Mesenchymal stem cell (in vitro differentiated cells and primary cell): ENCODE data around the gene HSD17B7.
A peak's percentile ranks its signal among the peaks of the same experiment; 100 is the strongest.

Experiments
- DNase-seq: peaks from one replicate; pipeline ENCODE4 v3.0.0-alpha.2; 2013
- H2AFZ ChIP-seq: one replicate; pipeline ENCODE4 v1.6.1; 2013; ENCODE audit warnings: low read depth, mild to moderate bottlenecking, control low read depth, inconsistent platforms, low read length, moderate library complexity
- H2AK5ac ChIP-seq: 2 replicates; pipeline ENCODE4 v1.6.1; 2013; ENCODE audit warnings: low read length, moderate library complexity, mild to moderate bottlenecking, inconsistent platforms; ENCODE audit not compliant: severe bottlenecking
- H2BK120ac ChIP-seq: one replicate; pipeline ENCODE4 v1.6.1; 2013; ENCODE audit warnings: low read depth, mild to moderate bottlenecking, inconsistent platforms, low read length, moderate library complexity
- H2BK12ac ChIP-seq, 2 experiments: one replicate each; pipeline ENCODE4 v1.6.1; 2013; ENCODE audit warnings: inconsistent platforms in 2 of 2, low read length in 2 of 2, mild to moderate bottlenecking in 2 of 2, moderate library complexity in 2 of 2, control low read depth in 1 of 2
- H2BK15ac ChIP-seq: one replicate; pipeline ENCODE4 v1.6.1; 2013; ENCODE audit warnings: mild to moderate bottlenecking, low read depth, inconsistent platforms; ENCODE audit not compliant: poor library complexity, severe bottlenecking
- H2BK5ac ChIP-seq: 2 replicates; pipeline ENCODE4 v1.6.1; 2013; ENCODE audit warnings: low read depth, mild to moderate bottlenecking, low read length, control low read depth, inconsistent platforms; ENCODE audit not compliant: poor library complexity, severe bottlenecking
- H3K14ac ChIP-seq, 2 experiments: one replicate each; pipeline ENCODE4 v1.6.1; 2013; ENCODE audit warnings: inconsistent platforms in 2 of 2, low read length in 2 of 2, control low read depth in 1 of 2, mild to moderate bottlenecking in 1 of 2, moderate library complexity in 1 of 2
- H3K18ac ChIP-seq, 2 experiments: one replicate each; pipeline ENCODE4 v1.6.1; 2013; ENCODE audit warnings: inconsistent platforms in 2 of 2, low read length in 2 of 2, control low read depth in 1 of 2, low read depth in 1 of 2, mild to moderate bottlenecking in 1 of 2
- H3K23ac ChIP-seq, 2 experiments: one replicate each; pipeline ENCODE4 v1.6.1; 2013; ENCODE audit warnings: inconsistent platforms in 2 of 2, low read length in 2 of 2, mild to moderate bottlenecking in 2 of 2, moderate library complexity in 2 of 2, control low read depth in 1 of 2
- H3K27ac ChIP-seq: 2 replicates; pipeline ENCODE4 v1.5.1; 2013; ENCODE audit warnings: mild to moderate bottlenecking, moderate library complexity, low read length, control low read depth, inconsistent platforms; ENCODE audit not compliant: poor library complexity, severe bottlenecking
- H3K27me3 ChIP-seq, 2 experiments: 2 replicates each; pipeline versions ENCODE4 v1.6.1 to v1.7.0; 2013; ENCODE audit warnings: low read length in 2 of 2, mild to moderate bottlenecking in 2 of 2, moderate library complexity in 2 of 2, control low read depth in 1 of 2, inconsistent platforms in 1 of 2; ENCODE audit not compliant: control insufficient read depth in 1 of 2, insufficient read depth in 1 of 2
- H3K36me3 ChIP-seq, 2 experiments: 2 replicates each; pipeline versions ENCODE4 v1.6.1 to v1.7.0; 2013; ENCODE audit warnings: low read length in 2 of 2, control low read depth in 1 of 2, inconsistent platforms in 1 of 2, low read depth in 1 of 2, mild to moderate bottlenecking in 1 of 2; ENCODE audit not compliant: insufficient read depth in 2 of 2, control insufficient read depth in 1 of 2
- H3K4ac ChIP-seq, 2 experiments: one replicate each; pipeline ENCODE4 v1.6.1; 2013; ENCODE audit warnings: inconsistent platforms in 2 of 2, low read length in 2 of 2, mild to moderate bottlenecking in 2 of 2, moderate library complexity in 2 of 2, control low read depth in 1 of 2, low read depth in 1 of 2
- H3K4me1 ChIP-seq: 2 replicates; pipeline ENCODE4 v1.6.1; 2013; ENCODE audit warnings: low read depth, low read length, control low read depth; ENCODE audit not compliant: control insufficient read depth, insufficient read depth
- H3K4me2 ChIP-seq: 2 replicates; pipeline ENCODE4 v1.6.1; 2013; ENCODE audit warnings: low read length, mild to moderate bottlenecking, inconsistent platforms; ENCODE audit not compliant: poor library complexity, severe bottlenecking
- H3K4me3 ChIP-seq, 2 experiments: 2 replicates each; pipeline versions ENCODE4 v1.5.1 to v1.7.0; 2013; ENCODE audit warnings: low read length in 2 of 2, mild to moderate bottlenecking in 2 of 2, control low read depth in 1 of 2, low read depth in 1 of 2; ENCODE audit not compliant: insufficient read depth in 1 of 2
- H3K79me1 ChIP-seq: replicated peaks from 2 replicates; pipeline ENCODE4 v1.6.1; 2013; ENCODE audit warnings: mild to moderate bottlenecking, control low read depth, low read length, inconsistent platforms; ENCODE audit not compliant: poor library complexity, severe bottlenecking
- H3K9ac ChIP-seq: 2 replicates; pipeline ENCODE4 v1.7.0; 2013; ENCODE audit warnings: mild to moderate bottlenecking, low read length, moderate library complexity
- H3K9me3 ChIP-seq: 2 replicates; pipeline ENCODE4 v1.7.0; 2013; ENCODE audit warnings: mild to moderate bottlenecking, low read length; ENCODE audit not compliant: control insufficient read depth
- H4K8ac ChIP-seq: one replicate; pipeline ENCODE4 v1.6.1; 2013; ENCODE audit warnings: inconsistent platforms, mild to moderate bottlenecking, low read length, moderate library complexity
- H4K91ac ChIP-seq: one replicate; pipeline ENCODE4 v1.6.1; 2013; ENCODE audit warnings: mild to moderate bottlenecking, low read length, inconsistent platforms
- WGBS: methylation state at CpG from one replicate; pipeline ENCODE4 v1.1.7; 2013; ENCODE audit warnings: mixed read lengths; 5-methylcytosine and 5-hydroxymethylcytosine counted together

Gene HSD17B7

DNA sequence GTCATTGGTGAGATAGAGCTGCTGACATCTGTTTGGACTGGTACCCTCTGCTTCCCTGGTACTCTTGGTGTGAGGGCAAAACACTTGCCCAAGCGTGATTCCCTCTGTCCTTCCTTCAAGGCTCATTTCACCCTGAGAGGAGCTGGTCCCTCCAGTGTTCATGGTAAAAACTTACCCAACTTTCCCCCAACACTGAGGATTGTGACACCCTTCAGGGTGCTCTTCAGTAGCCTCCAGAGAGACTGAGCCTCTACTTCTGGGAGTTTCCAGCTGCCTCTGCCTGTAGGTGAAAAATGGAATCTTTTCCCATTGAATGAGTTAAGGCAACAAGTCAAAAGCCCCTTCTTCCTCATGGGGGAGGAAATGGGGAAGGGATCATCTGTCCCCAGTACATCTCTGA, 60.8 kb downstream of the HSD17B7 start:
- Histone ChIP-seq H3K14ac (no peak overlapping the region), H3K79me1 (no peaks in the 10 kb centered on the region), H2BK120ac (no peak overlapping the region), H3K9me3 (no peaks in the 10 kb centered on the region), H3K4me3 (no peak overlapping the region), H3K27ac (no peak overlapping the region), H3K23ac (no peak overlapping the region), H3K27me3 (no peaks in the 10 kb centered on the region), H4K91ac (no peak overlapping the region), H3K36me3 (no peaks in the 10 kb centered on the region), H2BK15ac (no peak overlapping the region), H3K4me1 (peaks cover 2% of the 10 kb centered on the region), H2BK12ac (no peak overlapping the region), H3K9ac (no peak overlapping the region), H3K4ac (no peak overlapping the region), H3K4me2 (no peak overlapping the region), H2AFZ (no peak overlapping the region), H3K18ac (no peak overlapping the region), H4K8ac (no peak overlapping the region), H2BK5ac (no peak overlapping the region), H2AK5ac (no peak overlapping the region)
- 100% methylated on average over 1 of the region's 1 CpG for WGBS
- DNase-seq: no peak

DNA sequence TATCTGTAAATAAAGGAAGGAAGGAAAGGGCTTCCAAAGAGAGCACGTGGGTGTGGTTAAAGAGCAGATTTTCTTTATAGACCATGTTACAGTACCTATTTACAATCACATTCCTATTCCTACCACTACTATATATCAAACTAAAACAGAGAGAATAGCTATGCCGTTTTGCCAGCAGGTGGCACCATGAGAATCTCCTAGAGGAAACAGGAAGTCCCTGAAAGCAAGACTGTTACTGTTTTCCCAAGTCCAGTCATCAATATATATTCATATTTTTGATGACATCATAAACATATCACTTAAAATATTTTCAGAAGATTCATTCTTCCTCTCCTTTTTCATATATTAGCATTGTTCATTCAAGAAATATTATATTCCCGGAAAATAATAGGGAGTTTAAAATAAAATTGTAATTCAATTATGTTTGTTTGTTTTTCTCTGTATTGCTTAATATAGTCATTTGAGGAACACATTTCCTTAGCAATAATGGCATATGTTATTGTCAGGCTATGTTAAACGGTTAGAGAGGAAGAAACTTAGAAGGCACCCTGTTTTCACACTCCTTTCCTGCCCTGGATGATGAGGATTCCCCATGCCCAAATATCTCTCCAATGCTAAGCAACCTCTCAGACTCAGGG, 63.9 kb downstream of the HSD17B7 start:
- Histone ChIP-seq H2BK15ac (no peak overlapping the region), H3K27me3 (no peaks in the 10 kb centered on the region), H3K36me3 (no peaks in the 10 kb centered on the region), H2BK5ac (no peak overlapping the region), H3K18ac (no peak overlapping the region), H3K27ac (no peak overlapping the region), H3K9ac (peak overlapping the region; percentile 42), H3K23ac (no peak overlapping the region), H4K8ac (no peak overlapping the region), H2BK12ac (no peak overlapping the region), H2AK5ac (no peak overlapping the region), H3K4ac (no peak overlapping the region), H2BK120ac (no peak overlapping the region), H3K14ac (no peak overlapping the region), H3K4me3 (no peak overlapping the region), H4K91ac (no peak overlapping the region), H3K4me1 (peaks cover 4% of the 10 kb centered on the region), H3K79me1 (no peaks in the 10 kb centered on the region), H3K9me3 (no peaks in the 10 kb centered on the region), H3K4me2 (no peak overlapping the region), H2AFZ (no peak overlapping the region)
- 19% methylated on average over 3 of the region's 4 CpGs for WGBS
- DNase-seq: peak; percentile 74

DNA sequence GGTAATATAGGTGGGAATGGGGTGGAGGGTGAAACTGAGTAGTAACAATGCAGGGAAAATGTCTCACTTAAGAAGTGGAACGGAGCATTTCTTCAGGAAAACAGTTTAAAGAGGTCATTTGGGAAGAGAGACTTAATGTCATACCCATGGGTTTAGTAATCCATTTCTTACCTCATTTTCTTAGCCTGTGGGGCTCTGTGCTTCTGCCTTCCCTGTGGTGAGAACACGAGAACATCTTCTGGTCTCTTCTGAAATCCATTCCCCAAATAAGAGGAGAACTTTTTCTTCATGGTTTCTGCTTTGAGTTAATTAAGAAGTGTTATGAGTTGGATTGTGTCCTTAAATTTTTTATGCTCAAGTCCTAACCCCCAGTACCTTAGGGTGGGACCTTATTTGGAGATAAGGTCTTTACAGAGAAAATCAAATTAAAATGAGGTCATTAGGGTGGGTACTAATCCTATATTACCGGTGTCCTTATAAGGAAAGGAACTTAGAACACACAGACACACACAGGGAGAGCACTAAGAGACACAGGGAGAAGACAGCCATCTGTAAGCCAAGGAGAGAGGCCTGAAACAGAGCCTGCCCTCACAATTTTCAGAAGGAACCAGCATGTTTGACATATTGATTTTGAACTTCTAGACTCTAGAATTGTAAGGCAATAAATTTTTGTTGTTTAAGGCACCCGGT, 65.1 kb downstream of the HSD17B7 start:
- Histone ChIP-seq H3K14ac (no peak overlapping the region), H3K27ac (peak overlapping the region; percentile 90), H3K4me2 (no peak overlapping the region), H3K4me1 (peaks cover 4% of the 10 kb centered on the region), H3K36me3 (no peaks in the 10 kb centered on the region), H2AFZ (no peak overlapping the region), H3K4ac (no peak overlapping the region), H3K4me3 (no peak overlapping the region), H3K18ac (no peak overlapping the region), H3K9ac (peak overlapping the region; percentile 52), H4K8ac (no peak overlapping the region), H2BK5ac (peak overlapping the region; percentile 81), H2AK5ac (peak overlapping the region; percentile 54), H2BK12ac (no peak overlapping the region), H2BK15ac (no peak overlapping the region), H3K23ac (no peak overlapping the region), H4K91ac (no peak overlapping the region), H3K9me3 (no peaks in the 10 kb centered on the region), H2BK120ac (no peak overlapping the region), H3K79me1 (no peaks in the 10 kb centered on the region), H3K27me3 (no peaks in the 10 kb centered on the region)
- WGBS: 91% methylated on average over 3 of the region's 4 CpGs
- no peak for DNase-seq

DNA sequence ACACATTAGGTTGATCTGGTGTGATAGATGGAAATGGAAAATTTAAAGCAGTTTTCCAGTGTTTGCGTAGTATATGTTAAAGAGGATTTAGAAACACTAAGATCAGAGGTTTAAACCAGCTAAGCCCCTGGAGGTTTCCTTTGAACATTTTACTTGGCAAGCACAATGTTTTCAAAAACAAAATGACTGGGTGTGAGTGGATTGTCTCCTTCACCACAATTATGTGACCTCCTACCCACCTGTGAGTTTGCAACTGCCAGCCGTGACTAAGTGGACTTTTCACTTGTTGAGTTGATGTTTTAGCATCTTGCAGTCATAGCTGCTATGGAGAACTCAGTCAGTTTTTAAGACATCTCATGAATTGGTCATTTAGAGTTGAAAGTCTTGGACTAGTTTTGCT, 65.8 kb downstream of the HSD17B7 start:
- Histone ChIP-seq H2BK120ac (no peak overlapping the region), H3K14ac (no peak overlapping the region), H4K8ac (no peak overlapping the region), H4K91ac (no peak overlapping the region), H3K4me1 (peaks cover 7% of the 10 kb centered on the region), H3K18ac (no peak overlapping the region), H3K27me3 (no peaks in the 10 kb centered on the region), H2AFZ (no peak overlapping the region), H3K23ac (no peak overlapping the region), H3K36me3 (no peaks in the 10 kb centered on the region), H2BK15ac (no peak overlapping the region), H3K4me2 (no peak overlapping the region), H3K4ac (no peak overlapping the region), H3K9me3 (no peaks in the 10 kb centered on the region), H3K79me1 (no peaks in the 10 kb centered on the region), H3K4me3 (no peak overlapping the region), H3K27ac (peak overlapping the region; percentile 90), H2BK5ac (no peak overlapping the region), H2AK5ac (no peak overlapping the region), H3K9ac (peak overlapping the region; percentile 52), H2BK12ac (no peak overlapping the region)
- DNase-seq: peak; percentile 50
- 61% methylated on average over 2 of the region's 2 CpGs for WGBS
